OCI-LY7 (cell line): ENCODE results near the gene TOR3A. TPM values are rescaled to one million over a fixed set of nuclear protein-coding genes. Genes with fewer than 3 reads are reported as not detected.

Experiments
- BruUV-seq: library from RNA; stranded (reverse); fragments of 400-500 nt; replicated peaks from 2 replicates; lab custom pipeline; 2021; lab: Mats Ljungman, UMichigan
- CTCF ChIA-PET: fragments of 300-600 bp; sonication (Branson Sonifier 250); formaldehyde crosslinking; loops from one replicate; lab custom pipeline; 2022; ENCODE audit warnings: antibody characterized with exemption; ENCODE audit not compliant: unreplicated experiment; lab: Charles Lee
- POLR2A ChIA-PET: fragments of 300-600 bp; sonication (Branson Sonifier 250); formaldehyde crosslinking; loops from one replicate; lab custom pipeline; 2022; ENCODE audit warnings: antibody characterized with exemption; lab: Charles Lee
- DNase-seq: peaks from one replicate; pipeline ENCODE4 v3.0.0-alpha.2; 2015; ENCODE audit warnings: low spot score
- H2AFZ ChIP-seq: fragments of 200-600 bp; sonication (generic), shearing (Covaris generic); 2 replicates; pipeline ENCODE4 v1.6.1; 2014; ENCODE audit warnings: mild to moderate bottlenecking, antibody characterized with exemption, low read length, moderate library complexity
- H3K27ac ChIP-seq: fragments of 200-600 bp; sonication (generic); 2 replicates; pipeline ENCODE4 v1.5.1; 2014; ENCODE audit warnings: mixed run types, low read depth, mild to moderate bottlenecking, moderate library complexity, low read length, inconsistent platforms; ENCODE audit not compliant: poor library complexity, severe bottlenecking
- H3K36me3 ChIP-seq: fragments of 200-600 bp; sonication (generic); 2 replicates; pipeline ENCODE4 v1.6.1; 2014; ENCODE audit warnings: mild to moderate bottlenecking, antibody characterized with exemption, low read length, moderate library complexity, mixed read lengths; ENCODE audit not compliant: insufficient read depth
- H3K4me1 ChIP-seq: fragments of 200-600 bp; sonication (generic); 2 replicates; pipeline ENCODE4 v1.5.1; 2014; ENCODE audit warnings: mild to moderate bottlenecking, low read length; ENCODE audit not compliant: insufficient read depth, poor library complexity, severe bottlenecking
- H3K4me2 ChIP-seq: fragments of 200-600 bp; sonication (generic); 2 replicates; pipeline ENCODE4 v1.6.1; 2014; ENCODE audit warnings: mild to moderate bottlenecking, low read length
- H3K4me3 ChIP-seq: fragments of 200-600 bp; sonication (generic); 2 replicates; pipeline ENCODE4 v1.5.1; 2014; ENCODE audit warnings: mild to moderate bottlenecking, low read depth, low read length; ENCODE audit not compliant: poor library complexity, severe bottlenecking
- H3K79me2 ChIP-seq: fragments of 200-600 bp; sonication (generic); 2 replicates; pipeline ENCODE4 v1.6.1; 2016; ENCODE audit warnings: low read depth, mild to moderate bottlenecking, low read length, moderate library complexity, mixed read lengths; ENCODE audit not compliant: insufficient read depth
- H3K9me2 ChIP-seq: fragments of 200-600 bp; sonication (generic); 2 replicates; pipeline ENCODE4 v1.6.1; 2016; ENCODE audit warnings: mild to moderate bottlenecking, low read length, mixed read lengths; ENCODE audit not compliant: insufficient read depth
- H3K9me3 ChIP-seq: fragments of 200-600 bp; sonication (generic); 2 replicates; pipeline ENCODE4 v1.6.1; 2014; ENCODE audit warnings: mild to moderate bottlenecking, mixed run types, low read length, mixed read lengths
- H4K20me1 ChIP-seq: fragments of 200-600 bp; sonication (generic); 2 replicates; pipeline ENCODE4 v1.6.1; 2014; ENCODE audit warnings: mild to moderate bottlenecking, antibody characterized with exemption, low read length, moderate library complexity, mixed read lengths; ENCODE audit not compliant: insufficient read depth
- CTCF ChIP-seq: fragments of 200-600 bp; sonication (generic); conservative IDR thresholded peaks from 2 replicates; pipeline ENCODE4 v1.5.1; 2014; ENCODE audit warnings: mild to moderate bottlenecking, antibody characterized with exemption, low read length, moderate library complexity, mixed read lengths
- EZH2phosphoT487 ChIP-seq: fragments of 200-600 bp; sonication (generic); IDR thresholded peaks from 2 replicates; pipeline ENCODE4 v1.6.1; 2018; ENCODE audit warnings: low read depth, borderline replicate concordance, mild to moderate bottlenecking, mixed run types, antibody characterized with exemption, low read length, moderate library complexity, mixed read lengths
- intact Hi-C: fragments of 100-400 bp; cut with micrococcal nuclease; formaldehyde crosslinking; loops from one replicate; pipeline ENCODE4 v1.10.0; 2022; ENCODE audit not compliant: unreplicated experiment
- total RNA-seq, 2 experiments: library from RNA; depleted of rRNA in 1 of 2; stranded (reverse); fragments of >200 nt in 1 of 2; shearing (Covaris generic) in 1 of 2; gene quantifications; 2 replicates each; pipeline ENCODE4 v1.2.3, GENCODE V29; 2014 to 2022

Gene TOR3A
- total RNA-seq, 2 experiments from 2014 or later = 49.0 to 66.7 TPM

- intact Hi-C loops = no loop called here
- no peaks in the 10 kb centered on the region for H3K9me2 ChIP-seq
- H3K4me3 ChIP-seq = no peak overlapping the region
- no peaks in the 10 kb centered on the region; the same call in 1 of the 2 replicates for H4K20me1 ChIP-seq
- no peak overlapping the region for H3K27ac ChIP-seq
- TF ChIP-seq EZH2phosphoT487 (no peak), CTCF (no peak)
- peaks cover 13% of the 10 kb centered on the region for H3K36me3 ChIP-seq
- no peaks in the 10 kb centered on the region for H3K79me2 ChIP-seq
- H3K9me3 ChIP-seq = no peaks in the 10 kb centered on the region
- no peak overlapping the region for H2AFZ ChIP-seq
- DNase-seq = no peak
- ChIA-PET POLR2A (interaction anchor here (0.5 to 1.6 kb wide), 3 partner anchors 8 to 245 kb away, joined by 3 to 5 read pairs (median 4); partner anchors contain the start of gene SOAT1), CTCF (no interaction called here)
- no peaks in the 10 kb centered on the region for H3K4me1 ChIP-seq
- no TSS peak for BruUV-seq
- H3K4me2 ChIP-seq = no peak overlapping the region
These were observed 33.3 kb upstream of the TOR3A start for GRCh38 chr1:179048339-179049124.

GRCh38 chr1:179052776-179053175, 29.1 kb upstream of the TOR3A start:
- H3K9me3 ChIP-seq = 0 out of 2 replicates have a peak, but pooled peaks cover 7% of the 10 kb centered on the region
- H3K4me3 ChIP-seq = no peak overlapping the region

More at GRCh38 chr1:179052776-179053175, 29.1 kb upstream of the TOR3A start:
- TF ChIP-seq EZH2phosphoT487 (no peak), CTCF (no peak)
- no peak for DNase-seq
- Histone ChIP-seq H3K9me2 (no peaks in the 10 kb centered on the region), H4K20me1 (no peaks in the 10 kb centered on the region; the same call in 1 of the 2 replicates), H3K27ac (no peak overlapping the region), H3K4me1 (no peaks in the 10 kb centered on the region), H2AFZ (no peak overlapping the region), H3K79me2 (no peaks in the 10 kb centered on the region), H3K4me2 (no peak overlapping the region), H3K36me3 (peaks cover 31% of the 10 kb centered on the region)
- CTCF ChIA-PET = no interaction called here
- POLR2A ChIA-PET = no interaction called here
- intact Hi-C loops = no loop called here
- BruUV-seq = no TSS peak
